ENCODE data around the gene MBOAT7. TPM values are rescaled to one million over a fixed set of nuclear protein-coding genes. Genes with fewer than 3 reads are reported as not detected.

Gene MBOAT7
- total and polyA plus RNA-seq, 2 donors (not counting 3 experiments of a cell fraction or from before 2014, with no cell fraction given), result 204 to 218 TPM

DNA sequence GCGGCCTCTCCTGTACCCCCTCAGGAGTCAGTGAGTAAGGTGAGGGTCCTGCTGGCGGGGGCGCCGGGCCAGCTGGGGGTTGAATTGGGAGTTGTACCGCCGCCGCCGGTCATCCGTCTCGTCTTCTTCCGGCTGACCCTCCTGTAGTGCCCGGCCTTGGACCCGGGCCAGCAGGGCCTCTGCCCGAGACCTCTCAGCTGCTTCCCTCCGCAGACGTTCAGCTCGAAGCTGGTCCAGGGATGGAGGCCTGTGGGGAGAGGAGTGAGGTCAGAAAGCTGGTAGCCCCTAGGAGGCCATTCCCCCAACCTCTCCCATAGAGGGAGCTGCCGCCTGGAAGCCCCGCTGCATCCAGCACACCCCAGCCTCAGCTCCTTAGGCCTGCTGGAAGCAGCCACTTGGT, 33.7 kb downstream of the MBOAT7 start:
- Histone ChIP-seq H3K9me3 (replicated peaks; ENCODE audit: control insufficient read depth, insufficient read depth, low read length) (no peaks in the 10 kb centered on the region), H2AFZ (ENCODE audit: low read depth, low read length) (no peak overlapping the region), H3K79me2 (ENCODE audit: control insufficient read depth, insufficient read depth, low read length) (peaks cover 4% of the 10 kb centered on the region), H3K9me1 (replicated peaks; ENCODE audit: control insufficient read depth, extremely low read depth, insufficient read depth, low read length) (no peaks in the 10 kb centered on the region), H3K27me3 (ENCODE audit: control insufficient read depth in 2 of 2, insufficient read depth in 2 of 2, low read length in 2 of 2) (no peaks in the 10 kb centered on the region), H4K20me1 (replicated peaks; ENCODE audit: control insufficient read depth, extremely low read depth, insufficient read depth, low read length) (no peaks in the 10 kb centered on the region), H3K9ac (replicated peaks; ENCODE audit: extremely low read depth, insufficient read depth, low read length) (no peak overlapping the region), H3K36me3 (ENCODE audit: control insufficient read depth in 2 of 2, extremely low read depth in 1 of 2, insufficient read depth in 2 of 2, low read length in 2 of 2) (peaks cover 11 to 56% of the 10 kb centered on the region in 2 experiments), H3K4me3 (replicated peaks in 1 of 3; ENCODE audit: insufficient read depth in 1 of 3, low read depth in 1 of 3, low read length in 3 of 3) (no peak overlapping the region), H3K27ac (ENCODE audit: insufficient read depth, low read depth, low read length) (no peak overlapping the region), H3K4me1 (ENCODE audit: control insufficient read depth, extremely low read depth, insufficient read depth, low read length) (peaks cover 14% of the 10 kb centered on the region), H3K4me2 (ENCODE audit: insufficient read depth, low read length) (no peak overlapping the region)
- ChIA-PET POLR2A (no interaction called here), CTCF (no interaction called here)
- no TSS peak for BruUV-seq (replicated peaks)
- FAIRE-seq (no peak), DNase-seq (ENCODE audit: low read depth, low spot score) (no peak)
- no peak for TF ChIP-seq FOS (IDR thresholded peaks at IDR 0.05; ENCODE audit: borderline replicate concordance, insufficient read depth, low read length)
- TF ChIP-seq GATA2 (IDR thresholded peaks at IDR 0.05; ENCODE audit: insufficient read depth, insufficient read length, low read depth, low read length), result no peak
- TF ChIP-seq, protein P1, sequence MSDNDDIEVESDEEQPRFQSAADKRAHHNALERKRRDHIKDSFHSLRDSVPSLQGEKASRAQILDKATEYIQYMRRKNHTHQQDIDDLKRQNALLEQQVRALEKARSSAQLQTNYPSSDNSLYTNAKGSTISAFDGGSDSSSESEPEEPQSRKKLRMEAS (IDR thresholded peaks at IDR 0.05; ENCODE audit: insufficient read depth, insufficient read length), result no peak
- TF ChIP-seq POLR2A (IDR thresholded peaks at IDR 0.05; ENCODE audit: low read depth, low read length), result no peak
- no peak for TF ChIP-seq EZH2 (IDR thresholded peaks at IDR 0.05; ENCODE audit: borderline replicate concordance, low read depth, low read length, severe bottlenecking)
- TF ChIP-seq POLR2AphosphoS5 (IDR thresholded peaks at IDR 0.05; ENCODE audit: insufficient read depth, low read depth, low read length), result no peak
- TF ChIP-seq, protein P2, sequence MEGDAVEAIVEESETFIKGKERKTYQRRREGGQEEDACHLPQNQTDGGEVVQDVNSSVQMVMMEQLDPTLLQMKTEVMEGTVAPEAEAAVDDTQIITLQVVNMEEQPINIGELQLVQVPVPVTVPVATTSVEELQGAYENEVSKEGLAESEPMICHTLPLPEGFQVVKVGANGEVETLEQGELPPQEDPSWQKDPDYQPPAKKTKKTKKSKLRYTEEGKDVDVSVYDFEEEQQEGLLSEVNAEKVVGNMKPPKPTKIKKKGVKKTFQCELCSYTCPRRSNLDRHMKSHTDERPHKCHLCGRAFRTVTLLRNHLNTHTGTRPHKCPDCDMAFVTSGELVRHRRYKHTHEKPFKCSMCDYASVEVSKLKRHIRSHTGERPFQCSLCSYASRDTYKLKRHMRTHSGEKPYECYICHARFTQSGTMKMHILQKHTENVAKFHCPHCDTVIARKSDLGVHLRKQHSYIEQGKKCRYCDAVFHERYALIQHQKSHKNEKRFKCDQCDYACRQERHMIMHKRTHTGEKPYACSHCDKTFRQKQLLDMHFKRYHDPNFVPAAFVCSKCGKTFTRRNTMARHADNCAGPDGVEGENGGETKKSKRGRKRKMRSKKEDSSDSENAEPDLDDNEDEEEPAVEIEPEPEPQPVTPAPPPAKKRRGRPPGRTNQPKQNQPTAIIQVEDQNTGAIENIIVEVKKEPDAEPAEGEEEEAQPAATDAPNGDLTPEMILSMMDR (IDR thresholded peaks at IDR 0.05; ENCODE audit: extremely low read depth in 1 of 2, insufficient read depth in 1 of 2, low read depth in 1 of 2, low read length in 2 of 2), result no peak
- TF ChIP-seq MYC (IDR thresholded peaks at IDR 0.05; ENCODE audit: low read depth, low read length), result no peak
- TF ChIP-seq JUN (IDR thresholded peaks at IDR 0.05; ENCODE audit: borderline replicate concordance, insufficient read depth, insufficient read length, low read depth), result no peak
- dilution Hi-C loops (cut with MboI; ENCODE audit: extremely low pct_ligation_motif_present, low sequenced_read_pairs), result no loop called here
- intact Hi-C loops (cut with micrococcal nuclease), result no loop called here
